Stimulated activated CD4-positive, alpha-beta T cell treated with anti-CD3 and anti-CD28 coated beads, Interleukin-1b, Interleukin-23, amount 100 ng/mL, for 1 hour (primary cell): ENCODE data around the gene SHE.
A peak's percentile ranks its signal among the peaks of the same experiment; 100 is the strongest.

Experiments
- DNase-seq, 2 donors: peaks; one replicate each; pipeline ENCODE4 v3.0.0-alpha.2; 2020; ENCODE audit warnings: low read depth in 2 of 2

SHE gene

DNA sequence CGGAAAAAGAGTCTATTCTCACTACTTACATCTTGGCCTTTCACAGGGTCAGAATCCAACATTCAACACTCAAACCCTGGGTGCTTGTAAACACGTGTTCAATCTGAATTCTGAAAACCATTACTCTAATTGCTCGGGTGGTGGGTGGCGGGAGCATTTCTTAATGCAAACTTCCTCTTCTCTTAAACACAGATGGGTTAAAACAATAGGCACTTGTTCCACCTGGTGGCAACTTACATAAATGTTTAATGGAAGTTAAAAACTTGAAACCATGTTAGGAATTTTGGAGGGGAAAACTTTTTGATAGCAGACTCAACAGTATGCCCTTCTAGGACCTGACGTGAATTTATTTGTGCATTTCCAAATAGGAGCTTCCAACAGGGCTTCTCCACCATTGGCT is 23.6 kb downstream of the SHE start:
- DNase-seq, result no peak

DNA sequence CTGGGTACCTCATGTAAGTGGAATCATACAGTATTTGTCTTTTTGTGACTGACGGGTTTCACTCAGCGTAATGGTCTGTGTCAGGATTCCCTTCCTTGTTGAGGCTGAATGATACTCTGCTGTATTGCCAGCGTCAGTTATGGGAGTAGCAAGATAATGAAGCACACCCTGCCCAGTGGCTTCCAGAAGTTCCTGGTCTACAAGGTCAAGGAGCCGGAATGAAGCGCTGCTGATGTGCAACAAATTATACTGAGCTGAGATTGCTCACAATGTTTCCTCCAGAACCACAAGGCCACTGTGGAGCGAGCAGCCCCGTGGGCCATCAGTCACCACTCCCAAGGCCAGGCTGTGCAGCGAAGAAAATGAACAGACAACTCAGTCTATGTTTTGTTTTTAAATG is 24.2 kb downstream of the SHE start:
- DNase-seq, result no peak

DNA sequence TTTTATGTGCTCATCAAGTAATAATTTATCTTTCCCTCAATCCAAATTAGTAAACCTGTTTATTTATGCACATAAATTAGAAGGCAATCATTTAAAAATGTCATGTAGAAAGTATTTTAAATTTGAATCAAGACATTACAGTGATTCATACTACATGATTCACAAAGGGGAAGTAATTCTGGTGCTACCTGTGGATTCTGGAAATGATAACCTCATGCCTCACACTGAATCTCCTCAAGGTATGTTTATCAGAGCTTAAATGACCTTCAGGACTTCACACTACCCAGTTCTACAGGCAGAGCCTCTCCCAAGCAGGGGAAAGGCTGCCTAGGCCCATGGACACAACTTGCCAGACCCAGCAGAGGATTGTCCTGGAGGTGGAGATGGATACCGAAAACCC is 25.4 kb downstream of the SHE start:
- DNase-seq, result no peak

DNA sequence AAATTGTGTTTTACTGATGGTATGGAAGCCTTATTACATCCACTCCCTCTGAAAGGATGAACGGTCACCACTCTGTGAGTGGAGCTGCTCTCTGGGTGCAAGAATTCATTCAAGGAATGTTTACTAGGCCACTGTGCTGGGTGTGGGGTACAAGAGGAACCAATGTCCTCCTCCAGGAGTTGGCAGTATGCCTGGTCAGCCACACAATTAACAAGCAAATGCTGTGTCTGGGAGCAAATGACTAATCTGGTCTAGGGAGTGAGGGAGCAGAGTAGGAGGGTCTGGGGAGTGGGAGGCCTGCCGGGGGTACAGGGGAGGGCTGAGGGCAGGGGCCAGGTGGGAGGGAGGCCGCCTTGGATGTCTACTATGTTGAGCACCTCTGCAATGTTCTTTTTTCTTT is 27.4 kb downstream of the SHE start:
- DNase-seq, result no peak

DNA sequence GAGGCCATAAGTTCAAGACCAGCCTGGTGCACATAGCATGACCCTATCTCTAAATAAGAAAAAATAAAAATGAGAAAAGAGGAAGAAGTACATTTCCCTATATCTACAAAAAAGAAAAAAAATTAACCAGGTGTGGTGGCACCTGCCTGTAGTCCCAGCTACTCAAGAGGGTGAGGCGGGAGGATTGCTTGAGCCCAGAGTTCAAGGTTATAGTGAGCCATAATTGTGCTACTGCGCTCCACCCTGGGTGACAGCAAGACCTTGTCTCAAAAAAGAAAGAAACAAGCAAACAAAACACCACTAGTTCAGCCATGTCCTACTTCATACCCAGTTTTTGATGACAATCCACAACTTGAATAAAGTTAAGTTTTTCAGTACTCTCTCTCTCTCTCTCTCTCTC is 30.9 kb downstream of the SHE start:
- DNase-seq, result no peak

DNA sequence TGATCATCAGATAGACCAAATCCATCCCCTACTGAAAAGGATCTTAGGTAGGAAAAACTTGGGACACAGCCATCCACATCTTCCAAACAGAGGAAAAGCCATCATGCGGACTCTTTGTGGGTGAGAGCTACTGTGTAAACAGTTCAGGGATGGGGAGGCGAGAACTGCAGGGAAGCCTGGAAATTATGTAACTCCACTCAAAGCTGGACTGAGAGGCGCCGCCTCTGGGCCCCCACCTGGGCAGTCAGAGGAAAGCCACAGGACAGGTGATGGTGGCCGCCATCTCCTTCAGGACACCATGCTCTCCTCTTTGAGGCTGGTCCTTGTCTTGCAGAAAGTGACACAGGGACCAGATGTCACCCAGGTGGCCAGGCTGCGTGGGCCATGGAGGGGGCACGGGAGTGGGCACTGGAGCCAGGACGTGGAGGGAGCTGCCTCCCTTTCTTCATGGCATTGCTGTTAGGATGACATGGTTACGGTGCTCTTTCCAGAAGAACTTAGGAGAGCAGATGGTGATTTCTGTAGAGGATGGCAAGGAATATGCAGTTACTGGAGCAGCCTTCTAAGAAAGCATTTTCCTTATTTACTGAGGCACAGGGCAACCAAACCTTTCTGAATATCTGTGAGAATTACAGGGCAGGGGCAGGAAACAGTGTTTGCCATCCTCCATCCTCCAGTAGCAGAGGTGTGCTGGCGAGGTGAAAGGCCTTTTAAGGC is 32.2 kb downstream of the SHE start:
- no peak for DNase-seq

DNA sequence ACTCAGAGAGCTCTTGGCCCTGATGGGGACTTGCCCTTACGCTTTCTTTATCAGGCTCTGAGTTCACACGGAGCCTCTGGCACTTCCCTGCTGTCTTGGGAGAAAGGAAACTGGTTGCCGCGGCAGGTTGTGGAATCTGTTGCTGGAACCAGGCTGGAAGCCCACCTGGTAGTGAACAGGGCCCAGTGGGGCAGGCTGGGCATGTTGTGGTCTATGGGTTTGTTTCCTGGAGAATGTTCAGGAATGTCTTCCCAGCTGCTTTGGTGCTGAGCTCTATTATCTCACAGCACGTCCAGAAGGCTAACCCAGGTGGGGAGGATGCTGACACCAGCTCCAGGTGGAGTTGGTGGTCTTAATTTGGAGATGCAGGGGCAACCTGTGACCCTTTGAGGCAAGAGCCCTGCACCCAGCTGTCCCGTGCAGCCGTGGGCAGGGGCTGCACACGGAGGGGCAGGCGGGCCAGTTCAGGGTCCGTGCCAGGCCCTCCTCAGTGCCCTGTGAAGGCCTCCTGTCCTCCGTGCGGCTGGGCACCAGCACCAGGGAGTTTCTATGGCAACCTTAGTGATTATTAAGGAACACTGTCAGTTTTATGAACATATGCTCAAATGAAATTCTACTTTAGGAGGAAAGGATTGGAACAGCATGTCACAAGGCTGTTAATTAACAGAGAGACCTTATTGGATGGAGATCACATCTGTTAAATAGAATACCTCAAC is 33.5 kb downstream of the SHE start:
- no peak for DNase-seq

DNA sequence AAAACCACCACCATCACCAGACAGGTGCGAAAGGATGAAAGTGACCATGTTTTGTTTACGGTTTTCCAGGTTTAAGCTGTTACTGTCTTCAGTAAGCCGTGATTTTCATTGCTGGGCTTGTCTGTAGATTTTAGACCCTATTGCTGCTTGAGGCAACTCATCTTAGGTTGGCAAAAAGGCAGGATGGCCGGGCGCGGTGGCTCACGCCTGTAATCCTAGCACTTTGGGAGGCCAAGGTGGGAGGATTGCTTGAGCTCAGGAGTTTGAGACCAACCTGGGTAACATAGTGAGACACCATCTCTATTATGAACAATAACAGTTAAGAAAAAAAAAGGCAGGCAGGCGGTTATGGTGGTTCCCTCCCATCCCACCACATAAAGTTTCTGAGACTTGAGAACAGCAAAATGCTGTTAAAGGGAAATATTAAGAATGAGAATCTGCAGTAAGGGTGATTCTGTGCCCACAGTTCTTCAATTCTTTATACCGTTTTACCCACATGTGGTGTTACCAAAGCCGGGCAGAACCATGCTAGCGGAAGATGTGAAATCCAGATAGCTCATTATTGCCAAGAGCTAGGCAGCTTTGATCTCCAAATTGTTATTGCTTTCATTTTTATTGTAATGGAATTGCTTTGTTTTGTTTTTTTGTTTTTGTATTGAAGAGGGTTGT is 34.6 kb downstream of the SHE start:
- DNase-seq, result no peak

DNA sequence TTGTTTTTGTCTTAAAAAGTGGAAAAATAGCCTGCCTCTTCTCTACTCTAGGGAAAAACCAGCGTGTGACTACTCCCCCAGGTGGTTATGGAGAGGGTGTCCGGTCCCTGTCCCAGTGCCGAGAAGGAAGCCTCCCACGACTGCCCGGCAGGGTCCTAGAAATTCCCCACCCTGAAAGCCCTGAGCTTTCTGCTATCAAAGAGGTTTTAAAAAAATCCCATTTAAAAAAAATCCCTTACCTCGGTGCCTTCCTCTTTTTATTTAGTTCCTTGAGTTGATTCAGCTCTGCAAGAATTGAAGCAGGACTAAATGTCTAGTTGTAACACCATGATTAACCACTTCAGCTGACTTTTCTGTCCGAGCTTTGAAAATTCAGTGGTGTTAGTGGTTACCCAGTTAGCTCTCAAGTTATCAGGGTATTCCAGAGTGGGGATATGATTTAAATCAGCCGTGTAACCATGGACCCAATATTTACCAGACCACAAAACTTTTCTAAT is 35.2 kb downstream of the SHE start:
- DNase-seq, result no peak

DNA sequence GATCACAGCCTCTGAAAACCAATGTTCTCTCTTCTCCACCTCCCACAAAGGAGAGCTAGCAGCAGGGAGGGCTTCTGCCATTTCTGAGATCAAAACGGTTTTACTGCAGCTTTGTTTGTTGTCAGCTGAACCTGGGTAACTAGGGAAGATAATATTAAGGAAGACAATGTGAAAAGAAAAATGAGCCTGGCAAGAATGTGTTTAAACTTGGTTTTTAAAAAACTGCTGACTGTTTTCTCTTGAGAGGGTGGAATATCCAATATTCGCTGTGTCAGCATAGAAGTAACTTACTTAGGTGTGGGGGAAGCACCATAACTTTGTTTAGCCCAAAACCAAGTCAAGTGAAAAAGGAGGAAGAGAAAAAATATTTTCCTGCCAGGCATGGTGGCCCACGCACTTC is 36.0 kb downstream of the SHE start:
- DNase-seq, result no peak

DNA sequence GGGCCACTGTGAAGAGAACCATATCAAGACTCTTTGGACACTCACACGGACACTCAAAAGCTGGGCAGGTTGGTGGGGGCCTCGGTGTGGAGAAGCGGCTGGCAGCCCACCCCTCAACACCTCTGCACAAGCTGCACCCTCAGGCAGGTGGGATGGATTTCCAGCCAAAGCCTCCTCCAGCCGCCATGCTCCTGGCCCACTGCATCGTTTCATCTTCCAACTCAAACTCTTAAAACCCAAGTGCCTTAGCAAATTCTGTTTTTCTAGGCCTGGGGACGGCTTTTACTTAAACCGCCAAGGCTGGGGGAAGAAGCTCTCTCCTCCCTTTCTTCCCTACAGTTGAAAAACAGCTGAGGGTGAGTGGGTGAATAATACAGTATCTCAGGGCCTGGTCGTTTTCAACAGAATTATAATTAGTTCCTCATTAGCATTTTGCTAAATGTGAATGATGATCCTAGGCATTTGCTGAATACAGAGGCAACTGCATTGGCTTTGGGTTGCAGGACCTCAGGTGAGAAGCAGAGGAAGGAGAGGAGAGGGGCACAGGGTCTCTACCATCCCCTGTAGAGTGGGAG is 36.5 kb downstream of the SHE start:
- DNase-seq, result no peak

DNA sequence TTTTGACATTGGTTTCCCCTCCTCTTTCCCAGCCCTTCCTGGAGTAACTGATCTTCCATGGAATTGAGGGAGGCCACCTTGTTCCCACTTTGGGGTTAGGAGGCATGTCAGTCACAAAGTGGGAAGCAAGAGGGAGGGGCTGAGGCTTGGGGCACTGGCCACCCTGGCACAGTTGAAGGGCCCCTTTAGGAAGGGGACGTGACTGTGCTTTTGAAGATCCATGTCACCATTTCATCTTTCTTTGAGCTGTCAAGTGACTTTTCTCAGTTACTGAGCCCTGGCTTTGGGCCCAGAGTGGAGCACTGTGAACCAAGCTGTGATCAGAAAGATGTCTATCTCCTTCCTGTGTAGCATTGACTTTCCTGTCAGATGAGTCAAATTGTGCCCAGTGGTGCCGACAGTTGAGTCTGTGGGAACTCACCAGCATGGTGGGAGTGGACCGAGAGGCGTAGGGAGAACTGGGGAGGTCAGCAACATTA is 38.7 kb downstream of the SHE start:
- peak in 1 of 2 donors; percentile 31 for DNase-seq

DNA sequence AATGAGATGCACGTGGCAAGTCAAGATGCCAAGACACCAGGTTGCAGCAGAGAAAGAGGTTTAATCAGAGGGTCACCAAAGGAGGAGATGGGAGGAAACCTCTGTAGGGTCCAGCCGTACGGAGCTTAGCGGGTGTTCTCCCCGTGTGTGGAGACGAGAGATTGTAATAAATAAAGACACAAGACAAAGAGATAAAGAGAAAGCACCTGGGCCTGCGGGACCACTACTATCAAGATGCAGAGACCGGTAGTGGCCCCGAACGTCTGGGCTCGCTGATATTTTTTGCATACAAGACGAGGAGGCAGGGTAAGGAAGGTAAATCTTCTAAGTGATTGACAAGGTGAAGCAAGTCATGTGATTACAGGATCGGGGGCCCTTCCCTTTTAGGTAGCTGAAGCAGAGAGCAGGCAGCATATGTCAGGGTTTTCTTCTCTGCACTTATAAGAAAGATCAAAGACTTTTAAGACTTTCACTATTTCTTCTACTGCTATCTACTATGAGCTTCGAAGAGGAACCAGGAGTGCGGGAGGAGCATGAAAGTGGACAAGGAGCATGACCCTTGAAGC is 41.4 kb downstream of the SHE start:
- DNase-seq, result no peak

DNA sequence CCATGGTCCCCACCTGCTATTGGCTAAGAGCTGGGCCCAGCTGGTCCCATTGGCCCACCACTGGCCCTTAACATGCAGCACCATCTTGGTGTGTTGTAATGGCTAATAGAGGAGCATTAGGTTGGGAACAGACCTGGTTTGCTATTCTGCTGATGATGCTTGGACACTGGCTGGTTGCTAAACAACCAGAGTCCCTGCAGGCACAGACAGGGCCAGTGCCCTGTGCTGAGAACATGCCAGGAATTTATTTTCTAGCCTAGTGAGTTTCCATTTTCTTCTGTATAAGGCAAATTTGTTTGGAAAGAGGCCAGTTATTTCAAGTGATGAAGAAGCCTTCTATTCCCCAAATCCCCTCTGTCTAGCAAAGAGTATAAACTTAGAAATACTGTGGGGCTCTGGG is 43.1 kb downstream of the SHE start:
- DNase-seq, result no peak

DNA sequence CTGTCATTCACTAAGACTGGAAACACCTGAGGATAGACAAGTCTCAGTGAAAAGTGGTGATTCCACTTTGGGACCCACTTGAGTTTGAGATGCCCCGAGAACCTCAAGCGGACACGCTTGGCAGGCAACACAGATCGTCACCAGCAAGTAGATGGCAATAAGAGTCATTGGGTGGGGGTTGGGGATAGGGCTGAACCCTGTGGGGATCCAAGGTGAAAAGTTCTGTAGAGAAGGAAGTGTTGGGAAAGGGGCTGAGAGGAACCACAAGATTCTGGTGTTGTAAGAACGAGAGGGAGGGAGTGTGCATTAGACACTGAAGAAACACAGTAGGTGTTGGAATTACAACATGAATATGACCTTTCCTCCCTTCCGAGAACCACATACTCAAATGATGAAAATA is 45.6 kb downstream of the SHE start:
- no peak for DNase-seq

DNA sequence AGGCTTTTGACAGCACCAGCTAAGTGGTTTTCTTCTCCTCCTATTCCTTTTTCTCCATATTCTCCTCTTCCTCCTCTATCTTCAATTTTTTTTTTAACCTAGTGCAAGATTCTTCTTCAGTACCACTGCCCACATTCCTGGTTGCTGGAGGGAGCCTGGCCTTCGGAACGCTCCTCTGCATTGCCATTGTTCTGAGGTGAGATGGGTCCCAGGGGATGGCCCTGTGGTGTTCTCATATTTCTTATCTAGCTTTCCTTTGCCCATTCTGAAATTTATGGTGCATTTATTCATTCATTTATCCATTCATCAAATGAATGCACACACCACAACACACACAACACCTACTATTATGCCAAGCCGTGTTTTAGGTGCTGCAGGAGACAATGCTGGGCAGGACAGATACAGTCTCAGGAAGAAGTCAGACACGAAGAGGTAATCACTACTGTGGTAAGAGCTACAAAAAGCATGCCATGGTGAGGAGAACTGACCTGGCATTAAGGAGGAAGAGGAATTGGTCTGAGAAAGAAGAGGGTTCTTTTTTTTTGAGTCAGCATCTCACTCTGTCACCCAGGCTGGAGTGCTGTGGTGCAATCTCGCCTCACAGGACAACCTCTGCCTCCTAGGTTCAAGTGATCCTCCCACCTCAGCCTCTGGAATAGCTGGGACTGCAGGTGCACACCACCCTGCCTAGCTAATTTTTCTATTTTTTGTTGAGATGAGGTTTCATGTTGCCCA is 47.7 kb downstream of the SHE start:
- no peak for DNase-seq

DNA sequence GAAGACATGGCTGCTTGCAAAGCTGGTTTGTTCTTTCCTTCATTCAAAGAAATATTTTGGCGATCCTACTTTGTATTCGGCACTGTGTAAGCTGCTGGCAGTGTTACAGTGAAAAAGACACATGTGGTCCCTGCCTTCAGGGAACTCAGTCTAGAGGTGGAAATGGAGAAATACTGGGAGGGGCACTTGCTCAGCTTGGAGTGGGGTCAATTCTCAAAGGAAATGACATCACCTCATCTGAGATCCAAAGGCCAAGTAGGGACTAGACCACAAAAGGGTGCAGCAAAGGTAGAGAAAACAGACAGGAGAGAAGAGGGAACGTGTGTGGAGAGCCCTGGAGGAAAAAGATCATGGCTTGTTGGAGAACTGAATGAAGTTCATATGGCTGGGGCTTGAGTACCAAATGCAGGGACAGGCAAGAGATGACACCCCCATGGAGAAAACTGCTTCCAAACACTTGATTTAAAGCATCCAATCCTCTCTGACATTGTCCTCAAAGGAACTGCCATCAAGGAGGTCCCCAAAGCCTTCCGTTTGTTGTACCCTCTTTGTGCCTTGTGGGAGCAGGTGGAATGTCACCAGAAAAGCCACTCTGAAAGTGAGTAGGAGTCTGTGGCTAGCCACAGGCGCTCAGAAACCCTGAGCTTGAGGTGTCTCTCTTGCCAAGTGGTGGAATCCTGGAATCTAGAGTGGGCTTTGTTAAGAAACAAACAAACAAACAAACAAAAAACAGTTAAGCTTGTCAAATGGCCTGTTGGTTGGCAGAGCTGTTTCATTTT is 48.4 kb downstream of the SHE start:
- DNase-seq, result no peak

DNA sequence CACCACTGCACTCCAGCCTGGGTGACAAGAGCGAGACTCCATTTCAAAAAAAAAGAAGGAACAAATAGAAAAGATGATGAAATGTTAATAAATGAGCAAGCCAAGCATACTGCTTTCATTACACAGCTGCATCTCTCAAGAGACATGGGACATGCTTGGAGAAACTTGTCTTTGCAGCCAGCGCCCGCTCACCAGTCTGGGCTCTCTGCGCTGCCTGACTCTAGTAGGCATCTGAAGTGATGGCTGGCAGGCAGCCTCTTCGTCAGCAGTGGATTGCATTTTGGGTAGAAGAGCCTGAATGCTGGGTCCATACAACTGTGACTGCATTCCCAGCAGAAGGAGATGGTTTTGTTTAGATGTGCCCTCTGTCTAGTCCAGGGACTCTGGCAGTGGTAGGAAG is 49.1 kb downstream of the SHE start:
- DNase-seq, result no peak

DNA sequence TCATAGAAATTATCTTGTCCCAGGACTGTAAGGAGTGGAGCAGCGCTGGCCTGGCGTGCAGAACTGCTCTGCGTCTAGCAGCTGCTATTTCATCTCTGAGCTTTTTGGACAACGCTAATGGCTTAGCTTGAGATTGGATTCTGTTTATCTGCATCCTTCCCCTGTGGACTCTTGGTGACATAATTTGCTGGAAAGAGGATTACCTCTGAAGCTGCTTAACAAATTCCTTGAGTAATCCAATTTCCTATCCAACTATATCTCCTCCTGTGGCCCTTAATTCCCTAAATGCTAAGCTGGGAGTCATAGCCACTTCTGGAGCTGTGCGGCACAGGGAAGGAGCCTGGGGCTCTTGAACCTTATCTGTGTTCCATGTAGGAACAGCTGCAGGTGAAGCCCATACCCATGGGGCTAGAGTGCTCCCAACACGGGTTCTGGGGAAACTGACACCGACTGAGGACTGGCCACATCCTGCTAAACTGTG is 53.8 kb downstream of the SHE start:
- DNase-seq, result no peak

DNA sequence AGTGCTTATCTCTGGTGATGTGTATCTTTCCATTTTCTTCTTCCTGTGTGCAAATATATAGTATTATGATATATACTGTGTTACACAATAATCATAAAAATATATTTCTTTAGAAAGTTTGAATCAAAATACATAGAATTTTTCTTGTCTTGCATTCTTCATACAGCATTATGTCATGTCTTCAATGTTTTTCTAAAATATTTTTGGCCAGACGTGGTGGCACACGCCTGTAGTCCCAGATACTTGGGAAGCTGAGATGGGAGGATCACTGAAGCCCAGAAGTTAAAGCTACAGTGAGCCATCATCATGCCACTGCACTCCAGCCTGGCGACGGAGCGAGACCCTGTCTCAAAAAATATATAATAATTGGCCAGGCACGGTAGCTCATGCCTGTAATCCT is 55.4 kb downstream of the SHE start:
- no peak for DNase-seq

DNA sequence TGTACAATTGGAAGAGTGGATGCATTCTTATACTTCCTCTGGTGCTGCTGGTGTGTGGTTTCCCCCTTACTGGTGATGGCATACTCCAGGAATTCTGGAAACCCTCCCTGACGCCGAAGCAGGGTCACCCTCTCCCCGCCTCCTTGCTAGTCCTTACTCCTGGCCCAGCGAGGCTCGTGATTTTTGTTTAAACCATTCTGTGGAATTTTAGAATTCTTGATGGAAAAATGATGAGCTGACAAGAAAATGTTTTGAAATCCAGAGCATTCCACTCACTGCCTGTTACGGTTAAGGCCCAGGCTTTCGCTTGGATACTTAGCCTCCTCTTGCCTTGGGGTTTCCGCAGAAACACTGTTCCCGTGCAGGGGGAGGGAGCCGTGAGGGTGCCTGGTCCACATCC is 55.9 kb downstream of the SHE start:
- DNase-seq, result no peak
